Endothelial cell of umbilical vein (primary cell): Measurements from ENCODE around the gene THRSP. TPM values are rescaled to one million over a fixed set of nuclear protein-coding genes. Genes with fewer than 3 reads are reported as not detected.

Experiments
- BruUV-seq: library from RNA; stranded (reverse); fragments of 400-500 nt; replicated peaks from 2 replicates; lab custom pipeline; 2021; lab: Mats Ljungman, UMichigan
- CTCF ChIA-PET: fragments of 300-600, 350-600 bp; sonication (Branson Sonifier 250); formaldehyde crosslinking; loops from one replicate; lab custom pipeline; 2021; ENCODE audit warnings: antibody characterized with exemption, inconsistent platforms; lab: Charles Lee
- POLR2A ChIA-PET: fragments of 300-600, 350-600 bp; sonication (Branson Sonifier 250); formaldehyde crosslinking; loops from one replicate; lab custom pipeline; 2021; ENCODE audit warnings: antibody characterized with exemption, inconsistent platforms; lab: Charles Lee
- DNase-seq: peaks from one replicate; pipeline ENCODE4 v3.0.0-alpha.2; 2011; ENCODE audit warnings: low read depth, low spot score
- FAIRE-seq: peaks from 2 replicates; lab custom pipeline; 2011; peaks lifted over from hg19 to GRCh38; lab: Jason Lieb, UNC
- H2AFZ ChIP-seq: 2 replicates; pipeline ENCODE4 v1.6.0; 2012; ENCODE audit warnings: low read depth, low read length, control low read depth, inconsistent platforms
- H3K27ac ChIP-seq: 2 replicates; pipeline ENCODE4 v1.5.1; 2011; ENCODE audit warnings: low read depth, mild to moderate bottlenecking, control low read depth, low read length, moderate library complexity; ENCODE audit not compliant: insufficient read depth
- H3K27me3 ChIP-seq, 2 experiments: 2 replicates each; pipeline versions ENCODE4 v1.6.0 to v1.6.1; 2011; ENCODE audit warnings: low read length in 2 of 2, mixed read lengths in 1 of 2; ENCODE audit not compliant: control insufficient read depth in 2 of 2, insufficient read depth in 2 of 2
- H3K36me3 ChIP-seq, 2 experiments: 2 replicates in 1 of 2; 3 replicates in 1 of 2; pipeline ENCODE4 v1.5.1; 2011; ENCODE audit warnings: low read length in 2 of 2, mild to moderate bottlenecking in 1 of 2, moderate library complexity in 1 of 2; ENCODE audit not compliant: control insufficient read depth in 2 of 2, insufficient read depth in 2 of 2; ENCODE audit errors: extremely low read depth in 1 of 2
- H3K4me1 ChIP-seq: 3 replicates; pipeline ENCODE4 v1.5.1; 2011; ENCODE audit warnings: mild to moderate bottlenecking, low read length; ENCODE audit not compliant: control insufficient read depth, insufficient read depth; ENCODE audit errors: extremely low read depth
- H3K4me2 ChIP-seq: 2 replicates; pipeline ENCODE4 v1.6.1; 2011; ENCODE audit warnings: low read length, control low read depth, mixed read lengths; ENCODE audit not compliant: insufficient read depth
- H3K4me3 ChIP-seq, 3 experiments: fragments of 200-600 bp in 1 of 3; sonication (generic), shearing (Covaris generic) in 1 of 3; replicated peaks in 1 of 3; 2 replicates each; pipeline ENCODE4 v1.5.1; 2011 to 2016; ENCODE audit warnings: control low read depth in 3 of 3, low read length in 3 of 3, mild to moderate bottlenecking in 2 of 3, inconsistent platforms in 1 of 3, low read depth in 1 of 3, moderate library complexity in 1 of 3; ENCODE audit not compliant: insufficient read depth in 1 of 3
- H3K79me2 ChIP-seq: 2 replicates; pipeline ENCODE4 v1.6.0; 2012; ENCODE audit warnings: low read length, inconsistent platforms; ENCODE audit not compliant: control insufficient read depth, insufficient read depth
- H3K9ac ChIP-seq: replicated peaks from 2 replicates; pipeline ENCODE3; 2011; ENCODE audit warnings: low read length, control low read depth; ENCODE audit not compliant: insufficient read depth; ENCODE audit errors: extremely low read depth
- H3K9me1 ChIP-seq: replicated peaks from 3 replicates; pipeline ENCODE4 v1.6.0; 2011; ENCODE audit warnings: mild to moderate bottlenecking, low read length; ENCODE audit not compliant: control insufficient read depth, insufficient read depth; ENCODE audit errors: extremely low read depth
- H3K9me3 ChIP-seq: replicated peaks from 2 replicates; pipeline ENCODE4 v1.5.1; 2012; ENCODE audit warnings: low read length, inconsistent platforms; ENCODE audit not compliant: control insufficient read depth, insufficient read depth
- H4K20me1 ChIP-seq: replicated peaks from 2 replicates; pipeline ENCODE3; 2011; ENCODE audit warnings: mild to moderate bottlenecking, low read length; ENCODE audit not compliant: control insufficient read depth, insufficient read depth; ENCODE audit errors: extremely low read depth
- CTCF ChIP-seq, 2 donors: IDR thresholded peaks; 1 replicate in 1 of 2; 2 replicates in 1 of 2; pipeline ENCODE4 v1.5.1; 2011; ENCODE audit warnings: low read length in 2 of 2, mild to moderate bottlenecking in 2 of 2, moderate library complexity in 2 of 2, control low read depth in 1 of 2, inconsistent platforms in 1 of 2, low read depth in 1 of 2; ENCODE audit not compliant: insufficient read depth in 1 of 2; ENCODE audit errors: extremely low read depth in 1 of 2
- EZH2 ChIP-seq: IDR thresholded peaks from 2 replicates; pipeline ENCODE4 v1.6.1; 2012; ENCODE audit warnings: borderline replicate concordance, low read depth, mild to moderate bottlenecking, moderate library complexity, low read length, inconsistent platforms; ENCODE audit not compliant: severe bottlenecking
- FOS ChIP-seq: IDR thresholded peaks from 2 replicates; pipeline ENCODE4 v1.6.1; 2011; ENCODE audit warnings: mild to moderate bottlenecking, low read length, moderate library complexity, borderline replicate concordance; ENCODE audit not compliant: insufficient read depth
- GATA2 ChIP-seq: IDR thresholded peaks from 2 replicates; pipeline ENCODE4 v1.7.0; 2011; ENCODE audit warnings: low read depth, mild to moderate bottlenecking, moderate library complexity, mixed read lengths, low read length; ENCODE audit not compliant: insufficient read length, insufficient read depth
- JUN ChIP-seq: IDR thresholded peaks from 2 replicates; pipeline ENCODE4 v1.6.1; 2011; ENCODE audit warnings: borderline replicate concordance, low read depth; ENCODE audit not compliant: insufficient read length, insufficient read depth
- MYC ChIP-seq: IDR thresholded peaks from one replicate; pipeline ENCODE4 v1.6.1; 2011; ENCODE audit warnings: mild to moderate bottlenecking, low read depth, low read length
- POLR2A ChIP-seq: IDR thresholded peaks from 2 replicates; pipeline ENCODE4 v1.6.1; 2012; ENCODE audit warnings: low read depth, mild to moderate bottlenecking, control low read depth, low read length
- POLR2AphosphoS5 ChIP-seq: IDR thresholded peaks from 2 replicates; pipeline ENCODE4 v1.6.1; 2012; ENCODE audit warnings: low read depth, mild to moderate bottlenecking, control low read depth, low read length, moderate library complexity; ENCODE audit not compliant: insufficient read depth
- dilution Hi-C: fragments of 300-500 bp; cut with MboI; formaldehyde crosslinking; loops from one replicate; pipeline ENCODE4 v1.15.0; 2019; ENCODE audit warnings: low sequenced_read_pairs; ENCODE audit not compliant: extremely low pct_ligation_motif_present
- intact Hi-C: fragments of 100-400 bp; cut with micrococcal nuclease; formaldehyde crosslinking; loops from one replicate; pipeline ENCODE4 v1.10.0; 2022
- polyA plus RNA-seq, 4 experiments: library from polyadenylated mRNA; depleted of rRNA in 3 of 4; stranded (reverse) in 3 of 4; unstranded in 1 of 4; fragments of >200 nt; gene quantifications; 2 replicates each; pipeline versions ENCODE4 v1.2.1 to v1.2.3, GENCODE V29; 2011 to 2012; ENCODE audit warnings: missing spikeins in 1 of 4
- total RNA-seq: library from RNA; stranded (reverse); gene quantifications from 2 replicates; pipeline ENCODE4 v1.2.3, GENCODE V29; 2021
- TF ChIP-seq, protein P1 (sequence below): IDR thresholded peaks from 2 replicates; pipeline ENCODE4 v1.6.1; 2011; ENCODE audit not compliant: insufficient read depth, insufficient read length

THRSP gene
- total and polyA plus RNA-seq, 2 donors (not counting 3 experiments of a cell fraction or from before 2014, with no cell fraction given), result not detected

- no peaks in the 10 kb centered on the region for H4K20me1 ChIP-seq
- POLR2A ChIA-PET, result no interaction called here
- H3K9me3 ChIP-seq, result no peaks in the 10 kb centered on the region
- H2AFZ ChIP-seq, result peak overlapping the region; percentile 96
- peaks cover 0 to 3% of the 10 kb centered on the region in 2 experiments for H3K36me3 ChIP-seq
- FAIRE-seq (no peak), DNase-seq (peak; percentile 19)
- H3K79me2 ChIP-seq, result peaks cover 36% of the 10 kb centered on the region
- H3K27ac ChIP-seq, result no peak overlapping the region
- peaks cover 18% of the 10 kb centered on the region for H3K4me1 ChIP-seq
- TF ChIP-seq MYC (no peak), GATA2 (no peak), FOS (no peak), POLR2A (no peak), CTCF (IDR thresholded peaks at IDR 0.05; ENCODE audit: extremely low read depth in 1 of 2, insufficient read depth in 1 of 2, low read depth in 1 of 2, low read length in 2 of 2) (no peak)
- H3K4me3 ChIP-seq, result no peak overlapping the region
- dilution Hi-C loops, result no loop called here
- CTCF ChIA-PET, result interaction anchor here (3.3 kb wide), 1 partner anchor 12 kb away, joined by 12 read pairs; no protein-coding TSS in a partner anchor
- no TSS peak for BruUV-seq
- no peak overlapping the region for H3K9ac ChIP-seq
- no peaks in the 10 kb centered on the region for H3K27me3 ChIP-seq
- intact Hi-C loops, result loop anchor here (1.0 kb wide), 1 partner anchor 86 kb away; no protein-coding TSS in a partner anchor
- H3K4me2 ChIP-seq, result peak overlapping the region; percentile 14
- H3K9me1 ChIP-seq, result no peaks in the 10 kb centered on the region
Observed at GRCh38 chr11:78080818-78081495, 17.3 kb downstream of the THRSP start.

- POLR2A ChIA-PET, result no interaction called here
- no peak overlapping the region for H2AFZ ChIP-seq
- peaks cover 31% of the 10 kb centered on the region for H3K79me2 ChIP-seq
- TF ChIP-seq JUN (no peak), POLR2A (no peak), EZH2 (no peak), MYC (no peak), GATA2 (no peak), POLR2AphosphoS5 (no peak), FOS (no peak), CTCF (IDR thresholded peaks at IDR 0.05; ENCODE audit: extremely low read depth in 1 of 2, insufficient read depth in 1 of 2, low read depth in 1 of 2, low read length in 2 of 2) (no peak)
- TF ChIP-seq, protein P1, sequence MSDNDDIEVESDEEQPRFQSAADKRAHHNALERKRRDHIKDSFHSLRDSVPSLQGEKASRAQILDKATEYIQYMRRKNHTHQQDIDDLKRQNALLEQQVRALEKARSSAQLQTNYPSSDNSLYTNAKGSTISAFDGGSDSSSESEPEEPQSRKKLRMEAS, result no peak
- H3K4me1 ChIP-seq, result peaks cover 18% of the 10 kb centered on the region
- H3K9me3 ChIP-seq, result no peaks in the 10 kb centered on the region
- H3K27ac ChIP-seq, result no peak overlapping the region
- no peak overlapping the region for H3K4me2 ChIP-seq
- intact Hi-C loops, result no loop called here
- H3K36me3 ChIP-seq, result peaks cover 0 to 2% of the 10 kb centered on the region in 2 experiments
- no peak overlapping the region for H3K4me3 ChIP-seq
- no peak overlapping the region for H3K9ac ChIP-seq
- H3K9me1 ChIP-seq, result no peaks in the 10 kb centered on the region
- FAIRE-seq (no peak), DNase-seq (no peak)
- no peaks in the 10 kb centered on the region for H3K27me3 ChIP-seq
- dilution Hi-C loops, result no loop called here
- no peaks in the 10 kb centered on the region for H4K20me1 ChIP-seq
- CTCF ChIA-PET, result no interaction called here
- no TSS peak for BruUV-seq
Observed at GRCh38 chr11:78081583-78081982, 17.9 kb downstream of the THRSP start.
